A549 (cell line): ENCODE measurements around the gene HOXC10. TPM values are rescaled to one million over a fixed set of nuclear protein-coding genes. Genes with fewer than 3 reads are reported as not detected.

Source experiments
- ATAC-seq, 2 experiments: fragments of 200-7000 bp in 1 of 2; fragments of >200 bp in 1 of 2; cut with Nextera tagmentation in 1 of 2; cut with Tn5 transposase in 1 of 2; 3 replicates each; pipeline versions ENCODE4 v1.8.0 to v1.9.1; 2018 to 2020; ENCODE audit warnings: mild to moderate bottlenecking in 1 of 2, moderate library complexity in 1 of 2
- CTCF ChIA-PET: fragments of 300-600 bp; sonication (Branson Sonifier 250); formaldehyde crosslinking; extraction: SDS; loops from one replicate; lab custom pipeline; 2021; ENCODE audit warnings: antibody characterized with exemption, inconsistent platforms; lab: Yijun Ruan, JAX
- POLR2A ChIA-PET: fragments of 350-600 bp; formaldehyde crosslinking; extraction: SDS; loops from one replicate; lab custom pipeline; 2021; ENCODE audit warnings: antibody characterized with exemption, inconsistent platforms; lab: Yijun Ruan, JAX
- DNase-seq, 2 experiments: peaks; one replicate each; pipeline versions ENCODE4 v3.0.0 to v3.0.0-alpha.2; 2011 to 2016; ENCODE audit warnings: low read depth in 1 of 2, low spot score in 1 of 2
- FAIRE-seq: peaks from 2 replicates; lab custom pipeline; 2011; peaks lifted over from hg19 to GRCh38; lab: Jason Lieb, UNC
- H3K27ac ChIP-seq, 2 experiments: fragments of >200 bp; sonication (Bioruptor Twin); formaldehyde crosslinking; 3 replicates each; pipeline ENCODE4 v1.5.1; 2016 to 2017
- H3K4me1 ChIP-seq: fragments of >200 bp; sonication (Bioruptor Twin); formaldehyde crosslinking; 3 replicates; pipeline ENCODE4 v1.6.1; 2016
- H3K4me2 ChIP-seq: fragments of >200 bp; sonication (Bioruptor Twin); formaldehyde crosslinking; 3 replicates; pipeline ENCODE4 v1.6.1; 2016
- H3K4me3 ChIP-seq: fragments of >200 bp; sonication (Bioruptor Twin); formaldehyde crosslinking; 3 replicates; pipeline ENCODE4 v1.5.1; 2016
- H3K9me3 ChIP-seq: fragments of >200 bp; sonication (Bioruptor Twin); formaldehyde crosslinking; 3 replicates; pipeline ENCODE4 v1.6.1; 2016
- CHD4 ChIP-seq: fragments of 200-600 bp; sonication (generic); IDR thresholded peaks from 2 replicates; pipeline ENCODE4 v1.6.1; 2016; ENCODE audit warnings: antibody characterized with exemption, mild to moderate bottlenecking, borderline replicate concordance
- CTCF ChIP-seq: fragments of >200 bp; sonication (Bioruptor Twin); formaldehyde crosslinking; IDR thresholded peaks from 3 replicates; pipeline ENCODE4 v1.5.1; 2016
- EHF ChIP-seq: fragments of 250-450 bp; sonication (Bioruptor Pico); IDR thresholded peaks from 2 replicates; pipeline ENCODE4 v1.5.0; 2020; ENCODE audit warnings: mild to moderate bottlenecking
- EP300 ChIP-seq, 2 experiments: fragments of >200 bp; sonication (Bioruptor Twin); formaldehyde crosslinking; IDR thresholded peaks; 2 replicates in 1 of 2; 3 replicates in 1 of 2; pipeline ENCODE4 v1.6.1; 2016 to 2017
- ESRRA ChIP-seq: fragments of 150-350 bp; IDR thresholded peaks from 2 replicates; pipeline ENCODE4 v1.6.1; 2014; ENCODE audit warnings: mild to moderate bottlenecking, low read length, borderline replicate concordance
- HMGXB4 ChIP-seq: fragments of 250-450 bp; sonication (Bioruptor Pico); IDR thresholded peaks from 2 replicates; pipeline ENCODE4 v1.5.0; 2021; ENCODE audit warnings: mild to moderate bottlenecking, moderate library complexity, borderline replicate concordance
- JUN ChIP-seq, 2 experiments: fragments of >200 bp; sonication (Bioruptor Twin); formaldehyde crosslinking; IDR thresholded peaks; 2 replicates in 1 of 2; 3 replicates in 1 of 2; pipeline ENCODE4 v1.6.1; 2016 to 2017
- JUNB ChIP-seq: fragments of >200 bp; sonication (Bioruptor Twin); formaldehyde crosslinking; IDR thresholded peaks from 2 replicates; pipeline ENCODE4 v1.6.1; 2016
- KDM1A ChIP-seq: fragments of 200-600 bp; sonication (generic); IDR thresholded peaks from 2 replicates; pipeline ENCODE4 v1.6.1; 2016; ENCODE audit warnings: low read depth, mild to moderate bottlenecking
- POLR2A ChIP-seq: IDR thresholded peaks from 2 replicates; pipeline ENCODE4 v1.6.1; 2012; ENCODE audit warnings: mild to moderate bottlenecking, low read length
- RAD21 ChIP-seq, 2 experiments: fragments of >200 bp in 1 of 2; sonication (Bioruptor Twin) in 1 of 2; formaldehyde crosslinking in 1 of 2; IDR thresholded peaks in 1 of 2; conservative IDR thresholded peaks in 1 of 2; 2 replicates in 1 of 2; 3 replicates in 1 of 2; pipeline ENCODE4 v1.6.1; 2012 to 2018; ENCODE audit warnings: inconsistent platforms in 1 of 2
- RFX5 ChIP-seq: fragments of 450-650 bp; IDR thresholded peaks from 2 replicates; pipeline ENCODE4 v1.7.1; 2014; ENCODE audit warnings: antibody characterized with exemption, mild to moderate bottlenecking, moderate library complexity
- SREBF2 ChIP-seq: fragments of 450-650 bp; IDR thresholded peaks from 2 replicates; pipeline ENCODE4 v1.6.1; 2014; ENCODE audit warnings: mild to moderate bottlenecking, moderate library complexity
- ZC3H11A ChIP-seq: fragments of 450-650 bp; IDR thresholded peaks from 2 replicates; pipeline ENCODE4 v1.6.1; 2014; ENCODE audit warnings: antibody characterized with exemption, mild to moderate bottlenecking
- ZFP36 ChIP-seq: fragments of 450-650 bp; IDR thresholded peaks from 2 replicates; pipeline ENCODE4 v1.6.1; 2014; ENCODE audit warnings: borderline replicate concordance; ENCODE audit not compliant: partially characterized antibody
- WGBS: methylation state at CpG from one replicate; pipeline ENCODE4 v1.1.6; 2017; ENCODE audit errors: missing lambda C conversion rate; 5-methylcytosine and 5-hydroxymethylcytosine counted together
- polyA plus RNA-seq, 4 experiments: library from polyadenylated mRNA; depleted of rRNA in 3 of 4; stranded (reverse); fragments of >200 nt; fragmentation: RNase III in 1 of 4; extraction: RNeasy Plus Mini Kit Qiagen cat#74134 plus additional on column Dnase treatment in 1 of 4; gene quantifications; 2 replicates in 3 of 4; 3 replicates in 1 of 4; pipeline ENCODE4 v1.2.3, GENCODE V29; 2011 to 2017
- small RNA-seq, 6 experiments: library from RNA; depleted of rRNA; stranded (forward); fragments of <200 nt; gene quantifications; one replicate each; pipeline ENCODE3, GENCODE V24; 2012
- TF ChIP-seq, protein P1 (sequence below): fragments of 200-600 bp; sonication (generic); IDR thresholded peaks from 2 replicates; pipeline ENCODE4 v1.6.1; 2016; ENCODE audit warnings: antibody characterized with exemption, mild to moderate bottlenecking, moderate library complexity
- TF ChIP-seq, protein P2 (sequence below): fragments of 250-450 bp; sonication (Bioruptor Pico); IDR thresholded peaks from 2 replicates; pipeline ENCODE4 v1.5.0; 2020; ENCODE audit warnings: low read depth, mild to moderate bottlenecking, moderate library complexity

HOXC10 gene
- polyA plus RNA-seq, 2 of the 4 experiments (the other 2 are of a cell fraction), result 2.9 to 3.2 TPM

DNA sequence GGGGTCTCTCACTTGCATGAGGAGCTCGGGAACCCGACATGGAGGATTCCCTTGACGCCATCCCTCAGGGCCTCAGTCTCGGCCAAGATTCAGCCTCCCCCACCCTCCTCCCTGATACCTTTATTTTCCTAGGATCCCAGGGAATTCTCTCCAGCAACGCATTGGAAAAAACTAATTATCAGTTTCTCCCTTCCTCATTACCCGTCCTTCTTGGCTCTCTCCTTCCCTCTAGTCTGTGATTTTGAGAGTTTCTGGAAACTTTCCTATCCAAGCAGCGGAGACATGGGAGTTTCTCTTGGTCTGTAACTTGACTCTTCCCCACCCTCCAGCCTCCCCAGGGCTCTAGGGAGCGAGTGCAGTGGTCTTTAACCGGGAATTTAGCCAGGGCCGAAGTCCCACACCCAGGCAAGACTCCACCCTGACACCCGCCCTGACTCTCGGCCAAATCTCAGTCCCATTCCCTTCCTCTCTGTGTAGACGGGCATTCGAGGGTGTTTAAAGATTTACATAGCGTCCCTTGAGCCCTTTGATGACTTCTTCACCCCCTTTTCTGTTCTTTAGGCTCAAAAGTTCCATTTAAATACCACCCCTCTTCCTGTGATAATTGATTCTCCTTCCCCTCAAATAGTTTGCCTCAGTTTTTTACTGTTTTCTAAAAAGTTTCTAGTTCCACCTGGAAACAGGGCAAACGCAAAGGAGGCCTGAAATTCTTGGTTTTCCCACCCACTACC lies 54.6 kb downstream of the HOXC10 start:
- TF ChIP-seq HMGXB4 (CRISPR knock-in tag) (no peak), RFX5 (no peak), POLR2A (no peak), ZC3H11A (no peak), JUNB (no peak), RAD21 (conservative IDR thresholded peaks at IDR 0.05 in 1 of 2, IDR thresholded peaks at IDR 0.05 in 1 of 2) (no peak), CHD4 (no peak), SREBF2 (no peak), KDM1A (no peak), ESRRA (no peak), EP300 (IDR thresholded peaks at IDR 0.05) (no peak), EHF (no peak), ZFP36 (no peak), CTCF (no peak), JUN (IDR thresholded peaks at IDR 0.05) (no peak)
- TF ChIP-seq, protein P1, sequence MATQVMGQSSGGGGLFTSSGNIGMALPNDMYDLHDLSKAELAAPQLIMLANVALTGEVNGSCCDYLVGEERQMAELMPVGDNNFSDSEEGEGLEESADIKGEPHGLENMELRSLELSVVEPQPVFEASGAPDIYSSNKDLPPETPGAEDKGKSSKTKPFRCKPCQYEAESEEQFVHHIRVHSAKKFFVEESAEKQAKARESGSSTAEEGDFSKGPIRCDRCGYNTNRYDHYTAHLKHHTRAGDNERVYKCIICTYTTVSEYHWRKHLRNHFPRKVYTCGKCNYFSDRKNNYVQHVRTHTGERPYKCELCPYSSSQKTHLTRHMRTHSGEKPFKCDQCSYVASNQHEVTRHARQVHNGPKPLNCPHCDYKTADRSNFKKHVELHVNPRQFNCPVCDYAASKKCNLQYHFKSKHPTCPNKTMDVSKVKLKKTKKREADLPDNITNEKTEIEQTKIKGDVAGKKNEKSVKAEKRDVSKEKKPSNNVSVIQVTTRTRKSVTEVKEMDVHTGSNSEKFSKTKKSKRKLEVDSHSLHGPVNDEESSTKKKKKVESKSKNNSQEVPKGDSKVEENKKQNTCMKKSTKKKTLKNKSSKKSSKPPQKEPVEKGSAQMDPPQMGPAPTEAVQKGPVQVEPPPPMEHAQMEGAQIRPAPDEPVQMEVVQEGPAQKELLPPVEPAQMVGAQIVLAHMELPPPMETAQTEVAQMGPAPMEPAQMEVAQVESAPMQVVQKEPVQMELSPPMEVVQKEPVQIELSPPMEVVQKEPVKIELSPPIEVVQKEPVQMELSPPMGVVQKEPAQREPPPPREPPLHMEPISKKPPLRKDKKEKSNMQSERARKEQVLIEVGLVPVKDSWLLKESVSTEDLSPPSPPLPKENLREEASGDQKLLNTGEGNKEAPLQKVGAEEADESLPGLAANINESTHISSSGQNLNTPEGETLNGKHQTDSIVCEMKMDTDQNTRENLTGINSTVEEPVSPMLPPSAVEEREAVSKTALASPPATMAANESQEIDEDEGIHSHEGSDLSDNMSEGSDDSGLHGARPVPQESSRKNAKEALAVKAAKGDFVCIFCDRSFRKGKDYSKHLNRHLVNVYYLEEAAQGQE, result no peak
- TF ChIP-seq, protein P2, sequence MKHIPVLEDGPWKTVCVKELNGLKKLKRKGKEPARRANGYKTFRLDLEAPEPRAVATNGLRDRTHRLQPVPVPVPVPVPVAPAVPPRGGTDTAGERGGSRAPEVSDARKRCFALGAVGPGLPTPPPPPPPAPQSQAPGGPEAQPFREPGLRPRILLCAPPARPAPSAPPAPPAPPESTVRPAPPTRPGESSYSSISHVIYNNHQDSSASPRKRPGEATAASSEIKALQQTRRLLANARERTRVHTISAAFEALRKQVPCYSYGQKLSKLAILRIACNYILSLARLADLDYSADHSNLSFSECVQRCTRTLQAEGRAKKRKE (CRISPR knock-in tag), result no peak
- Histone ChIP-seq H3K9me3 (no peaks in the 10 kb centered on the region), H3K4me2 (no peak overlapping the region), H3K4me1 (peaks cover 7% of the 10 kb centered on the region; the same call in 1 of the 3 replicates), H3K27ac (no peak overlapping the region), H3K4me3 (no peak overlapping the region)
- 81% methylated on average over 16 of the region's 16 CpGs for WGBS
- CTCF ChIA-PET, result interaction anchor here (1.1 to 27.9 kb wide), 6 partner anchors 11 to 176 kb away, joined by 3 to 476 read pairs (median 4); partner anchors contain the start of gene SMUG1
- no peak for FAIRE-seq
- DNase-seq, result no peak
- POLR2A ChIA-PET, result no interaction called here
- ATAC-seq, result no peak

Small RNAs within 50 kb of the gene (small RNA-seq; reads per million reads assigned to genes)
- 0 to 2.9 (median 0) reads per million in 6 experiments for gene AC012531.3
- gene AC012531.4, result 0 reads per million in 6 experiments
- 0 to 0.78 (median 0) reads per million in 6 experiments for gene HOXC5
- gene MIR196A2, result 0 to 12.9 (median 4.6) reads per million in 6 experiments
- 0.70 to 29.6 (median 14.8) reads per million in 6 experiments for gene MIR615
- 0 reads per million in 6 experiments for gene RF01905
- 0 reads per million in 6 experiments for gene RF01906

Other genes starting within 250 kb of the HOXC10 start
- gene CISTR, start 233.2 kb upstream of the HOXC10 start, polyA plus RNA-seq (2011; rRNA removed), result not detected in 2 replicates
- not detected in 3 replicates for gene CISTR, start 233.2 kb upstream of the HOXC10 start, polyA plus RNA-seq (2017; fragmentation: RNase III; extraction: RNeasy Plus Mini Kit Qiagen cat#74134 plus additional on column Dnase treatment)
- 3.9 and 6.4 TPM in 2 replicates for gene HOXC13, start 46.3 kb upstream of the HOXC10 start, polyA plus RNA-seq (2011; rRNA removed)
- gene HOXC13, start 46.3 kb upstream of the HOXC10 start, polyA plus RNA-seq (2017; fragmentation: RNase III; extraction: RNeasy Plus Mini Kit Qiagen cat#74134 plus additional on column Dnase treatment), result 6.5 to 9.3 TPM (median 7.5 TPM) in 3 replicates
- not detected in 2 replicates for gene HOXC12, start 30.2 kb upstream of the HOXC10 start, polyA plus RNA-seq (2011; rRNA removed)
- gene HOXC12, start 30.2 kb upstream of the HOXC10 start, polyA plus RNA-seq (2017; fragmentation: RNase III; extraction: RNeasy Plus Mini Kit Qiagen cat#74134 plus additional on column Dnase treatment), result not detected in 3 replicates
- 0.58 and 0.73 TPM in 2 replicates for gene HOXC11, start 12.0 kb upstream of the HOXC10 start, polyA plus RNA-seq (2011; rRNA removed)
- 0.45 to 0.54 TPM (median 0.45 TPM) in 3 replicates for gene HOXC11, start 12.0 kb upstream of the HOXC10 start, polyA plus RNA-seq (2017; fragmentation: RNase III; extraction: RNeasy Plus Mini Kit Qiagen cat#74134 plus additional on column Dnase treatment)
- 0.34 and 0.67 TPM in 2 replicates for gene HOTAIR, start 10.2 kb upstream of the HOXC10 start, polyA plus RNA-seq (2011; rRNA removed)
- 0.35 to 0.71 TPM (median 0.71 TPM) in 3 replicates for gene HOTAIR, start 10.2 kb upstream of the HOXC10 start, polyA plus RNA-seq (2017; fragmentation: RNase III; extraction: RNeasy Plus Mini Kit Qiagen cat#74134 plus additional on column Dnase treatment)
- gene HOXC9, start 15.0 kb downstream of the HOXC10 start, polyA plus RNA-seq (2011; rRNA removed), result 2.3 and 5.2 TPM in 2 replicates
- gene HOXC9, start 15.0 kb downstream of the HOXC10 start, polyA plus RNA-seq (2017; fragmentation: RNase III; extraction: RNeasy Plus Mini Kit Qiagen cat#74134 plus additional on column Dnase treatment), result 5.7 to 6.6 TPM (median 6.2 TPM) in 3 replicates
- gene HOXC8, start 23.8 kb downstream of the HOXC10 start, polyA plus RNA-seq (2011; rRNA removed), result 4.1 and 5.4 TPM in 2 replicates
- 5.3 to 5.7 TPM (median 5.4 TPM) in 3 replicates for gene HOXC8, start 23.8 kb downstream of the HOXC10 start, polyA plus RNA-seq (2017; fragmentation: RNase III; extraction: RNeasy Plus Mini Kit Qiagen cat#74134 plus additional on column Dnase treatment)
- gene HOXC6, start 43.3 kb downstream of the HOXC10 start, polyA plus RNA-seq (2011; rRNA removed), result 3.9 and 5.2 TPM in 2 replicates
- 5.0 to 6.0 TPM (median 5.5 TPM) in 3 replicates for gene HOXC6, start 43.3 kb downstream of the HOXC10 start, polyA plus RNA-seq (2017; fragmentation: RNase III; extraction: RNeasy Plus Mini Kit Qiagen cat#74134 plus additional on column Dnase treatment)
- gene HOXC5, start 47.9 kb downstream of the HOXC10 start, polyA plus RNA-seq (2011; rRNA removed), result 0.41 and 0.49 TPM in 2 replicates
- gene HOXC5, start 47.9 kb downstream of the HOXC10 start, polyA plus RNA-seq (2017; fragmentation: RNase III; extraction: RNeasy Plus Mini Kit Qiagen cat#74134 plus additional on column Dnase treatment), result 0.64 to 1.1 TPM (median 0.98 TPM) in 3 replicates
- gene HOXC4, start 68.7 kb downstream of the HOXC10 start, polyA plus RNA-seq (2011; rRNA removed), result 1.3 and 1.5 TPM in 2 replicates
- gene HOXC4, start 68.7 kb downstream of the HOXC10 start, polyA plus RNA-seq (2017; fragmentation: RNase III; extraction: RNeasy Plus Mini Kit Qiagen cat#74134 plus additional on column Dnase treatment), result 2.8 to 4.0 TPM (median 3.5 TPM) in 3 replicates
- gene SMUG1, start 203.8 kb downstream of the HOXC10 start, polyA plus RNA-seq (2011; rRNA removed), result 34.8 and 40.7 TPM in 2 replicates
- 27.6 to 32.5 TPM (median 30.9 TPM) in 3 replicates for gene SMUG1, start 203.8 kb downstream of the HOXC10 start, polyA plus RNA-seq (2017; fragmentation: RNase III; extraction: RNeasy Plus Mini Kit Qiagen cat#74134 plus additional on column Dnase treatment)